Adipocyte (in vitro differentiated cells): ENCODE measurements around the gene ESPN.

Experiments
- DNase-seq: peaks from one replicate; pipeline ENCODE4 v3.0.0-alpha.2; 2015; ENCODE audit warnings: low read depth
- H3K27me3 ChIP-seq: replicated peaks from 2 replicates; pipeline ENCODE4 v1.7.0; 2013; ENCODE audit warnings: mild to moderate bottlenecking, low read length, moderate library complexity; ENCODE audit not compliant: control insufficient read depth, insufficient read depth
- H3K36me3 ChIP-seq: 2 replicates; pipeline ENCODE4 v1.7.0; 2013; ENCODE audit warnings: low read length, mild to moderate bottlenecking, moderate library complexity; ENCODE audit not compliant: control insufficient read depth, insufficient read depth, severe bottlenecking
- H3K4me1 ChIP-seq: 2 replicates; pipeline ENCODE4 v1.7.0; 2013; ENCODE audit warnings: mild to moderate bottlenecking, low read length, moderate library complexity; ENCODE audit not compliant: control insufficient read depth, insufficient read depth
- H3K4me3 ChIP-seq: 2 replicates; pipeline ENCODE4 v1.7.0; 2013; ENCODE audit warnings: mild to moderate bottlenecking, low read length, moderate library complexity
- H3K9ac ChIP-seq: 2 replicates; pipeline ENCODE4 v1.7.0; 2013; ENCODE audit warnings: mild to moderate bottlenecking, low read length, moderate library complexity
- H3K9me3 ChIP-seq: 2 replicates; pipeline ENCODE4 v1.7.0; 2013; ENCODE audit warnings: mild to moderate bottlenecking, low read length, moderate library complexity; ENCODE audit not compliant: control insufficient read depth

Gene ESPN

DNA sequence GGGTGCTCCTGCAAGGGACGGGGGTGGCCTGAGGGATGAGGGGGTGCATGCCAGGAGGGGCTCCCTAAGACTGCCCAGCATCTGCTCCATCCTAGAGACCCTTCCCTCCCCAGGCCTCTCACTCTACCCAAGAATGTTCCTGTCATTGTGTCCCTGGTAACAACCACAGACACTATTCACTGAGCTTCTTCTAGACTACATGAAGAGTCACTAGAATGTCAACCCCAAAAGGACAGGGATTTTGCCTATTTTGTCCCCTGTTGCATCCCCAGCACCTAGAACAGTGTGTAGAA is 38.5 kb downstream of the ESPN start:
- Histone ChIP-seq H3K9me3 (no peaks in the 10 kb centered on the region), H3K9ac (no peak overlapping the region), H3K27me3 (no peaks in the 10 kb centered on the region), H3K4me1 (peaks cover 11% of the 10 kb centered on the region), H3K36me3 (no peaks in the 10 kb centered on the region), H3K4me3 (no peak overlapping the region)
- DNase-seq, result no peak

DNA sequence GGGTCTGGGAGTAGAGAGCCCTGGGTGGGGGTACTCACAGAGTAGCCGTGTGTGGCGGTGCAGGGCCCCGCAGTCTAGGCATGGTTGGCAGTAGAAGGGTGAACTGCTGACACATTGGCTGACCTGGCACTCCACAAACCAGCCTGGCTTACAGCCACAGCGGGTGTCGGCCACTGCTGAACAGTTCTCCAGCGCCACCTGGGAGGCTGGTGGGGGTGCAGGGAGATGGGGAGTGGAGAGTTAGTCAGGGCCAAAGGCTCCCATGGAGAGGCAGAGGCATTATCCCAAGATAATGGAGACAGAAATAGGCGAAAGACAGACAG is 39.9 kb downstream of the ESPN start:
- Histone ChIP-seq H3K27me3 (no peaks in the 10 kb centered on the region), H3K9me3 (no peaks in the 10 kb centered on the region), H3K9ac (no peak overlapping the region), H3K4me1 (peaks cover 11% of the 10 kb centered on the region), H3K36me3 (no peaks in the 10 kb centered on the region), H3K4me3 (no peak overlapping the region)
- no peak for DNase-seq

DNA sequence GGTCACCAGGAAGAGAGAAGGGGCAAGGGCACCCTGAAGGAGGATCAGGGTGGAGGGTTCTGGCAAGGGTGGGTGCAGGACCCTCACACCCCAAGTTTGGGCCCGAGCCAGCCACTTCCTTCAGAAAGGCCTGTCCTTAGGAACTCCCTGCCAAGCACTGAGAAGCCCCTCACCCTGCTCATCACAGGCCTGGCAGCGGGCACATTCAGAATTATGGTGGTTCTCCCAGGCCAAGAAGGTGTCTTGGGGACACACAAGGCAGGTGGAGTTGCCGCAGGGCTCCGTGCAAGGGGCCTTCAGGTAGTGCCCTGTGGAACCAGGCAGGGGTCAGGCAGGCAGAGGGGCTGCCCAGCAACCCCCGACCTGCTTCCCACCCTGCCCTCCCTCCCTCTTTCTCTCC is 40.3 kb downstream of the ESPN start:
- no peak for DNase-seq
- Histone ChIP-seq H3K4me1 (peaks cover 11% of the 10 kb centered on the region), H3K27me3 (no peaks in the 10 kb centered on the region), H3K4me3 (no peak overlapping the region), H3K36me3 (no peaks in the 10 kb centered on the region), H3K9ac (no peak overlapping the region), H3K9me3 (no peaks in the 10 kb centered on the region)

DNA sequence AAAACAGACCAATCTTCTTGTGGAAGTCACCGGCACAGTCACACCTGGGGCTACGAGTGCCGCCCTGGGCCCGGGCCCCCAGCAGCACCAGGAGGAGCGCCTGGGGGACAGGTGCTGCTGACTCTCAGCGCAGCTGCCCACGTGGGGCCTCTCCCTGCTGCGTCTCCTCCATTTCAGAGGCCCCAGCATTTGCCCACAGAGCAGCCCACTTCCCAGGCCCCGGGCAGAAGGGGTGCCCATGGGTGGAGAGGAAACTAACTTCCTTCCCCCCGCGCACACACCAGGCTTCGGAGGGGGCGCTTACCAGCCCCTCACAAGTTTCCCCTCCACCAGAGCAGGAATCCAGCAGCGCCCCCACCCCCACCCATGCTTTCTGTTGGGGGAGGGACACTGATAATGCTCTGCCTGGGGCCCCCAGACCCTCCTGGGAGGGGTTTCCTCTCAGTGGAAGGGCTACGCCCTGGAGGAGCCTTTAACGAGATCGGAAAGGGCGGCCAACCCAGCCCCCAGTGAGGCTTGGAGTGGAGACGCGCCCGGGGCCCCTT is 41.0 kb downstream of the ESPN start:
- no peak overlapping the region for H3K9ac ChIP-seq
- H3K4me1 ChIP-seq, result peaks cover 9% of the 10 kb centered on the region
- no peak overlapping the region for H3K4me3 ChIP-seq
- H3K36me3 ChIP-seq, result no peaks in the 10 kb centered on the region
- no peak for DNase-seq
- H3K9me3 ChIP-seq, result no peaks in the 10 kb centered on the region
- no peaks in the 10 kb centered on the region for H3K27me3 ChIP-seq

DNA sequence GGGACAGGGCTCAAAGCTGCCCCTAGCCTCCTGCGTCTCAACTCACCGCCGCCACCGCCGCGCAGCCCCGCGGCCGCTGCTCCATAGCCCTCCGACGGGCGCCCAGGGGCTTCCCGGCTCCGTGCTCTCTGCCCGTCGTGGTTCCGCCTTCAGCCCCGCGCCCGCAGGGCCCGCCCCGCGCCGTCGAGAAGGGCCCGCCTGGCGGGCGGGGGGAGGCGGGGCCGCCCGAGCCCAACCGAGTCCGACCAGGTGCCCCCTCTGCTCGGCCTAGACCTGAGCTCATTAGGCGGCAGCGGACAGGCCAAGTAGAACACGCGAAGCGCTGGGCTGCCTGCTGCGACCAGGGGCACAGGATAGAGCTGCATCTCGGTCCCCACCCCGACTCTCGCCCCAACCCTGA is 41.4 kb downstream of the ESPN start, which contains the start of gene TNFRSF25:
Gene TNFRSF25 (minus strand): TSS at position 151 of the 400 bp plus-strand sequence. CDS start 66 bp downstream, at position 85.
- Histone ChIP-seq H3K27me3 (no peaks in the 10 kb centered on the region), H3K9ac (no peak within 1 kb of the TSS), H3K9me3 (no peaks in the 10 kb centered on the region), H3K4me3 (no peak within 1 kb of the TSS), H3K4me1 (peaks cover 5% of the 10 kb centered on the region), H3K36me3 (no peaks in the 10 kb centered on the region)
- no peak for DNase-seq

DNA sequence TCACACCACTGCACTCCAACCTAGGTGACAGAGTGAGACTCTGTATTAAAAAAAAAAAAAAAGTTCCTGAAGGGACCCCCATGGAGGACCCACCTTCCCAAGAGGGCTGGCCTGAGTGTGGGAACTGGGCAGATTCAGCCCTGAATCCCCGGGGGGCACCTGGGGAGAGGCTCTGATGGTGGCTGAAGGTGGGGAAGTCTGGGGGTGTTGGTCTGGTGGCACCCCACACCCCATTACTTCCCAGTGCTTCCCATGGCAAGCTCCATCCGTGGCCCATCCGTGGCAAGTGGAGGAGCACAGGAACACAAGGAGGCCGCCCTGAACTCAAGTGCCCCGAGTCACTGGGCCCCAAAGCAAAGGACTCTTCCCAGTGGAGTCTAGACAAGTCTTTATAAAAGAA is 42.2 kb downstream of the ESPN start:
- no peaks in the 10 kb centered on the region for H3K36me3 ChIP-seq
- no peaks in the 10 kb centered on the region for H3K9me3 ChIP-seq
- H3K9ac ChIP-seq, result no peak overlapping the region
- H3K27me3 ChIP-seq, result no peaks in the 10 kb centered on the region
- no peaks in the 10 kb centered on the region for H3K4me1 ChIP-seq
- no peak overlapping the region for H3K4me3 ChIP-seq
- DNase-seq, result no peak

DNA sequence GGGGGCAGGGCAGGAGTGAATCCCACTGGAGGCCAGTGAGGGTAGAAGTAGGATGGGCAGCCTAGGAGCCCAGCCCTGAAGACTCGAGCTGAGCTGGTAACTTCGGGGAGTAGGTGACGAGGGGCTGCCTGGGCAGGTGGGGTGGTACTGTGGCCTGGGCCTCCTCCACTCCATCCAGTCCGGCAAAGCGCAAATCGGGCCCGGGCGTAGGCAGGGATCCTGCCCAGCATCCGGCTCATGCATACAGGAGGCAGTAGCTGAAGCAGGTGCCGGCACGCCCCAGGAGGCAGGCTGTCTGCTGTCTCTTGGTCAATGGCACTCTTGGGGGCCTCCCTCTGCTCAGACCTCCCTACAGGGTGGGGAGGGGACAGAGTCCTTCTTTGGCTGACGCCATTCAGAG is 42.6 kb downstream of the ESPN start:
- no peaks in the 10 kb centered on the region for H3K27me3 ChIP-seq
- no peaks in the 10 kb centered on the region for H3K4me1 ChIP-seq
- no peak overlapping the region for H3K9ac ChIP-seq
- H3K4me3 ChIP-seq, result no peak overlapping the region
- no peaks in the 10 kb centered on the region for H3K9me3 ChIP-seq
- no peak for DNase-seq
- H3K36me3 ChIP-seq, result no peaks in the 10 kb centered on the region

DNA sequence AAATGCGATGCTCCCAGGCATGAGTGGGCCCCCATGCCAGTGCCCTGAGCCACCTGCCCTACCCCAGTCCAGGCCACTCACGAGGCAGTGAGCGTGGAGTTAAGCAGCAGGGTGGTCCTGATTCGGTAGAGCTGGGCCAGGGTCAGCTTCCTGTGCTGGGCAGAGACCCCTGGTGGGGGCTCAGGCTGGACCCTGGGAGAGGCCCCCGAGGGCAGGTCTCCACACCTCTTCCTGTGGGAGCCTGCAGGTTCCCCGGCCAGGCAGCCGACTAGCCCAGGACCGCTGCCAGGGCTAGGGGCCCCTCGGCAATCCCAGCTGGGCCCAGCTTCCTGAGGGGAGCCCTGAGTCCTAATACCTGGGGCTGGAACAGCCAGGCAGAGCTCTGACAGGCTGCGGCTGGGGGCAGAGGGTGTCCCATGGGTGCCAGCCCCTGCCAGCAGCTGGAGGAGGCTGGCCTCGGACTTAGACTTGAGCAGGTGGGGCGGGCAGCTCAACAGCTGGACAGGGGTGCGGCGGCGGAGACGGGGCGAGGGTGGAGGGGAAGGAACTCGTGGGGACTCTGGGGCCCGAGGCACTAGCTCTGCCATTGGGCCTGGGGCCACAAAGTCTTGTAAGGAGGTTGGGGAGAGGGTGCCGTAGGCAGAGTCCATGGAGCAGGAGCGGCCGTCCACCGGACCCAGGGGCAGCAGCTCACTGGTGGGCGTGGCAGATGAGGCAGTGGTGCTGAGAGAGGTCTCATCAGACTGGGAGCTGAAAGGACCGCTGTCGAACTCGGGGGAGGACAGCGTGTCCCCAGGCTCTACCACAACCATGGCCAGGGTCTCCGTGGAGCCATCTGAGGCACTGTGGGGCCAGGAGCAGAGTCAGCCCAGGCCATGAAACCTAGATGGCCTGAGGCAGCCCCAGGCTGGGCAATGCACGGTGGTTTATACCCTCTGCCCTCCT is 43.4 kb downstream of the ESPN start:
- Histone ChIP-seq H3K36me3 (no peaks in the 10 kb centered on the region), H3K27me3 (no peaks in the 10 kb centered on the region), H3K9ac (no peak overlapping the region), H3K9me3 (no peaks in the 10 kb centered on the region), H3K4me1 (no peaks in the 10 kb centered on the region), H3K4me3 (no peak overlapping the region)
- DNase-seq, result no peak

DNA sequence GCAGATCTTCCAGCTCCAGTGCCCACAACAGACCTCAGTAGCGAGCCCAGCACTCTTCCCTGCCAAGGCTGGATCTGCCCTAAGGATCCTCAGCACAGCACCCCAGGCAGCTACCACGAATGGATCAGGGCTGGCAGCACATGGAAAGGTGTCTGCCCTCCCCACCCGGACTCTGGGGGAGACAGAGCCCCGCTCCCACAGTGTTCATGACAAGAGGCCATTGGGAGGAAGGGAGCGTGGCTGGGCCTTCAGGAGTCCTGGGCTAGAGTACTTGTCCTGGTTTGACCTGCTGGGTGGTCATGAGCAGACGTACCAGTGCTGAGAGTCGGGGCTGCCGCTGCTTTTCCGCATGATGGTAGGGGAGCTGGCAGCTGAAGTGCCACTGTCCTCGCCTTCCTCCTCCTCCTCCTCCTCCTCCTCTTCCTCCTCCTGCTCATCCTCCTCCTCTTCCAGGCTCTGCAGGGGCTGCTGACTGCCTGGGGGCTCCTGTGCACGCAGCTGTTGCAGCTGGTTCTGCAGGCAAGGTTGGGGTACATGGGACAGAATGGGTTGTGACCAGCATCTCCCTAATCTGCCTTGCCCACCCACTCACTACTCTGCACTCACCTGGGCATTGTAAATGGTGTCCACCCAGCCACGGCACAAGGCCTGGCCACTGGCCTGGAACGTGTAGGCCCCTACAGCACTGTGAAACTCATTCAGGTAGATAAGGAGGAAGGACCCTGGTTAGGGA is 44.3 kb downstream of the ESPN start:
- Histone ChIP-seq H3K9me3 (no peaks in the 10 kb centered on the region), H3K9ac (no peak overlapping the region), H3K4me1 (no peaks in the 10 kb centered on the region), H3K4me3 (no peak overlapping the region), H3K36me3 (no peaks in the 10 kb centered on the region), H3K27me3 (no peaks in the 10 kb centered on the region)
- DNase-seq, result no peak

DNA sequence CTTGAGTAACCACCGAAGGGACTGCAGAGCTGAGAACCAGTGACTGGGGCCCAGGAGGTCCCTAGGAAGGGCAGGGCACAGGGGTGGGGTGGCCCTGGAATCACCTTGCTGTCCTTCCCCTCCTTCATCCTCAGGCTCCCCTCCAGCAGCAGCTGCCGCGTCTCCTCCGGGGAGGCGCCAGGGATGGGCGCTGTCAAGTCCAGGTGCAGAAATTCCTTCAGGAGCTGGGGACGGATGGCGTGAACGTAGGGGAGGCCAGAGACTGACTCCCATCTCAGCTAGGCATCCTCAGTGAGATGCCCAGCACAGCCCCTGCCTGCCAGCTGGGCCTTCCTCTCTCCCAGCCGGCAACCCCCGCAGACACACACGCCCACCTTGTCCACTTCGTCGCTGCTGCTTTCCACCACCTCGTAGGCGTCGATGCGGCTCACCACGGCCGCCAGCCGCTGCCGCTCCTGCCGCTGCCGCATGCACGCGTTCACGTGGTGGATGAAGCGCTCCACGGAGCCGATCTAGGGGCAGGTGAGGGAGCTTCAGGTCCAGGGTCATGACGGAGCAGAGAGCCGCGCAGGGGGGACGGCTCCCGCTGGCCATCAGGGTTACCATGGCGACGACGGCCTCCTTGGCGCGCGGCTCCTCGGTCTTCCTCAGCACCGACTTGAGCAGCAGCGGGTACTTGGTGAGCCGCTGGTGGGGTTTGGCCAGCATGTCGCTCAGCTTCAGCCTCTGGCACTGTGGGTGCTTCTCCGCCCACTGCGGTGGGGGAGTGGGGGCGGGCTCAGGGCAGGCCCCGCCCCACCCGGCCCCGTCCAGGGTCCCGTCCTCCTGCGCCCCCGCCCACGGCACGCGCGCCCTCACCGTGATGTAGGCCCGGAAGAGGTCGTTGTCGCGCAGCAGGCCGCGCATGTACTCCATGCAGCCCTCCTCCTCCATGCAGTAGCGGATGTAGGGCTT is 45.8 kb downstream of the ESPN start:
- H3K9me3 ChIP-seq, result no peaks in the 10 kb centered on the region
- DNase-seq, result no peak
- H3K4me3 ChIP-seq, result no peak overlapping the region
- H3K36me3 ChIP-seq, result no peaks in the 10 kb centered on the region
- H3K27me3 ChIP-seq, result no peaks in the 10 kb centered on the region
- H3K9ac ChIP-seq, result no peak overlapping the region
- no peaks in the 10 kb centered on the region for H3K4me1 ChIP-seq
